HL-60 (cell line): Measurements from ENCODE around the gene PTP4A2.
A peak's percentile ranks its signal among the peaks of the same experiment; 100 is the strongest.

Experiments used
- DNase-seq, 2 experiments: peaks; one replicate each; pipeline ENCODE4 v3.0.0-alpha.2; 2010 to 2020; ENCODE audit warnings: low read depth in 1 of 2, low spot score in 1 of 2
- H3K27ac ChIP-seq: fragments of 250-450 bp; sonication (Bioruptor Pico); replicated peaks from 2 replicates; pipeline ENCODE4 v1.5.1; 2020; ENCODE audit warnings: mild to moderate bottlenecking, moderate library complexity
- H3K27me3 ChIP-seq: fragments of 250-450 bp; sonication (Bioruptor Pico); 2 replicates; pipeline ENCODE4 v1.5.1; 2021; ENCODE audit warnings: mild to moderate bottlenecking, moderate library complexity; ENCODE audit not compliant: insufficient read depth, poor library complexity, severe bottlenecking
- H3K4me3 ChIP-seq: replicated peaks from 2 replicates; pipeline ENCODE4 v1.5.1; 2011; ENCODE audit warnings: mild to moderate bottlenecking, control low read depth, low read length; ENCODE audit not compliant: insufficient read depth
- GABPA ChIP-seq: IDR thresholded peaks from 2 replicates; pipeline ENCODE4 v1.6.1; 2012; ENCODE audit warnings: low read depth
- POLR2AphosphoS5 ChIP-seq: IDR thresholded peaks from 2 replicates; pipeline ENCODE4 v1.6.1; 2012; ENCODE audit warnings: low read depth
- SPI1 ChIP-seq: IDR thresholded peaks from 2 replicates; pipeline ENCODE4 v1.6.1; 2012; ENCODE audit warnings: low read depth, mild to moderate bottlenecking, borderline replicate concordance
- TF ChIP-seq, protein P1 (sequence below): IDR thresholded peaks from one replicate; pipeline ENCODE4 v1.5.1; 2011; ENCODE audit warnings: low read length, control low read depth, inconsistent platforms; ENCODE audit not compliant: insufficient read depth
- TF ChIP-seq, protein P2 (sequence below): IDR thresholded peaks from 2 replicates; pipeline ENCODE4 v1.6.1; 2012; ENCODE audit warnings: low read depth; ENCODE audit not compliant: insufficient replicate concordance

Gene PTP4A2

DNA sequence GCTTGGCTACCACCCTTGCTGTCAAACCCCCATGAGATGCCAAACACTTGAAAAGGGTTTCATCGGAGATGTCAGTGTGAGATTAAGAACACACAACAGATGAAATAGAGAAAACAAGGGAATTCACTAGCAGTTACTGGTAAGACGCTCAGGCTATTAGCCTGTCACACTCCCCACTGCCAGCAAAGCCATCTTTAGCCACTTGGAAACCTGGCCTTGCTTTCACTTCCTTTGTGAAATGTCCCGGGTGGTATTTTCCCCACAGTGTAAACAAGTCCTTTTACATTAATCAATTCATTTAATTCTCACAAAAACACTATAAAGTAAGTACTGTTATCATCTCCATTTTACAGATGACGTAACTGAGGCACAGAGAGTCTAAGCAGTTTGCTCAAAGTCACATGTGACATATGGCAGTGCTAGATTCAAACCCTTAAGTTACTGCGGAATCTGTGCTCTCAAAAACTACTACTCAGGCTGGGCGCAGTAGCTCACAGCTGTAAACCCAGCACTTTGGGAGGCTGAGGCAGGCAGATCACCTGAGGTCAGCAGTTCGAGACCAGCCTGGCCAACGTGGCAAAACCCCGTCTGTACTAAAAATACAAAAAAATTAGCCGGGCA is 42.8 kb upstream of the PTP4A2 start:
- Histone ChIP-seq H3K27ac (no peak overlapping the region), H3K27me3 (no peaks in the 10 kb centered on the region), H3K4me3 (no peak overlapping the region)
- no peak for DNase-seq
- TF ChIP-seq, protein P1, sequence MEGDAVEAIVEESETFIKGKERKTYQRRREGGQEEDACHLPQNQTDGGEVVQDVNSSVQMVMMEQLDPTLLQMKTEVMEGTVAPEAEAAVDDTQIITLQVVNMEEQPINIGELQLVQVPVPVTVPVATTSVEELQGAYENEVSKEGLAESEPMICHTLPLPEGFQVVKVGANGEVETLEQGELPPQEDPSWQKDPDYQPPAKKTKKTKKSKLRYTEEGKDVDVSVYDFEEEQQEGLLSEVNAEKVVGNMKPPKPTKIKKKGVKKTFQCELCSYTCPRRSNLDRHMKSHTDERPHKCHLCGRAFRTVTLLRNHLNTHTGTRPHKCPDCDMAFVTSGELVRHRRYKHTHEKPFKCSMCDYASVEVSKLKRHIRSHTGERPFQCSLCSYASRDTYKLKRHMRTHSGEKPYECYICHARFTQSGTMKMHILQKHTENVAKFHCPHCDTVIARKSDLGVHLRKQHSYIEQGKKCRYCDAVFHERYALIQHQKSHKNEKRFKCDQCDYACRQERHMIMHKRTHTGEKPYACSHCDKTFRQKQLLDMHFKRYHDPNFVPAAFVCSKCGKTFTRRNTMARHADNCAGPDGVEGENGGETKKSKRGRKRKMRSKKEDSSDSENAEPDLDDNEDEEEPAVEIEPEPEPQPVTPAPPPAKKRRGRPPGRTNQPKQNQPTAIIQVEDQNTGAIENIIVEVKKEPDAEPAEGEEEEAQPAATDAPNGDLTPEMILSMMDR, result no peak
- TF ChIP-seq, protein P2, sequence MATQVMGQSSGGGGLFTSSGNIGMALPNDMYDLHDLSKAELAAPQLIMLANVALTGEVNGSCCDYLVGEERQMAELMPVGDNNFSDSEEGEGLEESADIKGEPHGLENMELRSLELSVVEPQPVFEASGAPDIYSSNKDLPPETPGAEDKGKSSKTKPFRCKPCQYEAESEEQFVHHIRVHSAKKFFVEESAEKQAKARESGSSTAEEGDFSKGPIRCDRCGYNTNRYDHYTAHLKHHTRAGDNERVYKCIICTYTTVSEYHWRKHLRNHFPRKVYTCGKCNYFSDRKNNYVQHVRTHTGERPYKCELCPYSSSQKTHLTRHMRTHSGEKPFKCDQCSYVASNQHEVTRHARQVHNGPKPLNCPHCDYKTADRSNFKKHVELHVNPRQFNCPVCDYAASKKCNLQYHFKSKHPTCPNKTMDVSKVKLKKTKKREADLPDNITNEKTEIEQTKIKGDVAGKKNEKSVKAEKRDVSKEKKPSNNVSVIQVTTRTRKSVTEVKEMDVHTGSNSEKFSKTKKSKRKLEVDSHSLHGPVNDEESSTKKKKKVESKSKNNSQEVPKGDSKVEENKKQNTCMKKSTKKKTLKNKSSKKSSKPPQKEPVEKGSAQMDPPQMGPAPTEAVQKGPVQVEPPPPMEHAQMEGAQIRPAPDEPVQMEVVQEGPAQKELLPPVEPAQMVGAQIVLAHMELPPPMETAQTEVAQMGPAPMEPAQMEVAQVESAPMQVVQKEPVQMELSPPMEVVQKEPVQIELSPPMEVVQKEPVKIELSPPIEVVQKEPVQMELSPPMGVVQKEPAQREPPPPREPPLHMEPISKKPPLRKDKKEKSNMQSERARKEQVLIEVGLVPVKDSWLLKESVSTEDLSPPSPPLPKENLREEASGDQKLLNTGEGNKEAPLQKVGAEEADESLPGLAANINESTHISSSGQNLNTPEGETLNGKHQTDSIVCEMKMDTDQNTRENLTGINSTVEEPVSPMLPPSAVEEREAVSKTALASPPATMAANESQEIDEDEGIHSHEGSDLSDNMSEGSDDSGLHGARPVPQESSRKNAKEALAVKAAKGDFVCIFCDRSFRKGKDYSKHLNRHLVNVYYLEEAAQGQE, result no peak
- TF ChIP-seq GABPA, result no peak
- no peak for TF ChIP-seq SPI1
- TF ChIP-seq POLR2AphosphoS5, result no peak

DNA sequence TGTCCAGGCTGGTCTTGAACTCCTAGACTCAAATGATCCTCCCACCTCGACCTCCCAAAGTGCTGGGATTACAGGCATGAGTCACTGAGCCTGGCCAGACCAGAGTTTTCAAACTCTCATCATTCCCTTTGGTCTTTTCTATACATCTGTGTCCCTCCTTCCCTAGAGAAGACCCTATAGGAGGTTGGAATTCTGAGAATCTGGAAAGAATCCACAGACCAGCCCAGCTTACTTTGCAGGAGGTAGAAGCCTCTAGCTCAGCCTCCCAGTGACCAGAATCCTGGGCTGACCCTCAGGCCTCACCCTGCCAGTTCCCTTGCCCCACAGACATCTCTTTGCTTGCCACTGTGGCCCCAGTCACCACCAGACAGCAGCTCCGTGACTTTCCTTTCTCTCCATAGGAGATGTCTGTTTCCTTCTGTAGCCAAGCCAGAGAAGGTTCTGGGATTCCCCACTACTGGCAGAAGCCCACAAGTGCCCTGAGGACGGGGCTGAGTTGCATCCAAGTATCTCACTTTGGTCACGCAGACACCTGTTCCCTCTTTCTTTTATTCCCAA is 40.8 kb upstream of the PTP4A2 start:
- H3K4me3 ChIP-seq, result no peak overlapping the region
- H3K27ac ChIP-seq, result no peak overlapping the region
- DNase-seq, result no peak
- TF ChIP-seq, protein P2, result no peak
- no peak for TF ChIP-seq SPI1
- no peak for TF ChIP-seq POLR2AphosphoS5
- TF ChIP-seq GABPA, result no peak
- TF ChIP-seq, protein P1, result no peak
- no peaks in the 10 kb centered on the region for H3K27me3 ChIP-seq

DNA sequence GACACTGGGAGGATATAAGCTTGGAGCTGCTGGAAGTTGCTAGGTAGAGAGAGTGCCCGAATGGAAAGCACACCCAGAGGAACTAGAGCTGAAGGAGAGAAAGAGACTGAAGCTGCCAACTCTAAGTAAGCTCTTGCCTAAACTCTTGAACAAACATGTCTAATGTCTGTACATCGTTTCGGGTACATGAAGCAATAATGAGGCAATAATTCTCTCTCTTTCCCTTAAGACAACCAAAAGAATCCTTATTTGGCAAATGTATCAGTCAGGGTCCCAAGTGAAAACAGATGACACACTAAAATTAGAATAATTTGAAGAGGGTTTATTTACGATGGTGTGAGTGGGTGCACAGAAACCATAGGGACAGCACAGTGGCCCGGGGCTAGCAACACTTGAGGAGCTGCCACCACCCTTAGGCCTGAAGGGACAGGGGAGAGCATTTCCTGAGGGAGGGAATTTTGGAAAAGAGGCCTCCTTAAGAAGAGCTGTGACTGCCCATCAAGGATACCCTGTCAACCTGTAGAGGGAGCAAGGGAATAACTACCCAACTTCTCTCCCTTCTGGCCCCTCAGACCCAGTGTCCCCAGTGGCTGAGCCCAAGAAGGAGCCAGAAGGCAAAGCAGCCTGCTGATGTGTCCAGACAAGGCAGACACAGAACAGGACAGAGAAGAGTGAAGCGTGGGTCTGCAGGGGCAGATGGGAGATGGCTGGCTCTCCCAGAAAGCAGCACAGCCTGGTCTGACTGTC is 39.4 kb upstream of the PTP4A2 start:
- Histone ChIP-seq H3K27ac (no peak overlapping the region), H3K27me3 (no peaks in the 10 kb centered on the region)

More for the DNA sequence above, 39.4 kb upstream of the PTP4A2 start:
- TF ChIP-seq, protein P2, result no peak
- TF ChIP-seq, protein P1, result peak; percentile 13
- DNase-seq, result peak in 1 of 2 experiments; percentile 13
- no peak overlapping the region for H3K4me3 ChIP-seq
